Endometrium (tissue), 2 donors: ENCODE measurements around the gene NCKAP5L.

Source experiments
- FAIRE-seq: peaks from 2 replicates; lab custom pipeline; 2012; peaks lifted over from hg19 to GRCh38; lab: Jason Lieb, UNC
- donor health status: control.
- donor health status: control.

NCKAP5L gene

DNA sequence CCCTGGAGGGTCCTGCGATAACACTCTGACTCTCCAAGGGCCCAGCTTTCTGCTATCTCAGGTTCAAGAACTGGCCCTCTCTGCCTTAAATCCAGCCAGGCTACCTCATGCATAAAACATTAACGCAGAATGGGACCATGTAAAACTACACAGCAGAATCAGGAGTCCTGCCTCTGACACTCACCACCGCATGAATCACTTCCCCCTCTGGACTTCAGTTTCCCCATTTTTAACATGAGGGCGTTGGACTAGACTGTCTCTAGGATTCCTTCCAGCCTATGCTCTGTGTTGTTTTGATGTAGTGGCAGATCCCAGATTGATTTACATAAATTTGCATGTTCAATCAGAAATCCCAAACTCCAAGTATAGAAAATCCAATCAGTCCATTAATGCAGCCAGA is 3.3 kb downstream of the NCKAP5L start:
- FAIRE-seq: no peak

DNA sequence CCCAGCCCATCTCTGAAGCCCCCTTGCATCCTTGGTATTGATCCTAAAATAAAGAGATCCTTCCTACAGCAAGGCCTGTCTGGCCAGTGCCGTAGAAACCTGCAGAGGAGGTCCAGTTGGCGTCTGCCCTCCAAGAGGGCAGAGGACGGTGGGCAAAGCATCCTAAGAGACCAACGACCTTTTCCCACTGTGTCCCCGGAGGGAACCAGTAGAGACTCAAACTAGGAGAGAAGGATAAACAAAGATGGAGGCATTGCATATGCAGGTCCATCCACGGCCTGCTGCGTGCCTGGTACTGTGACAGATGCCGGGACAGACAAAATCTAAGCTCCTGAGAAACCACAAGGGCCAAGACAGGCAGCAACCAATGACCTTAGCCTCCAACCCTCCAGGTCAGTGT is 3.8 kb downstream of the NCKAP5L start:
- FAIRE-seq: no peak

DNA sequence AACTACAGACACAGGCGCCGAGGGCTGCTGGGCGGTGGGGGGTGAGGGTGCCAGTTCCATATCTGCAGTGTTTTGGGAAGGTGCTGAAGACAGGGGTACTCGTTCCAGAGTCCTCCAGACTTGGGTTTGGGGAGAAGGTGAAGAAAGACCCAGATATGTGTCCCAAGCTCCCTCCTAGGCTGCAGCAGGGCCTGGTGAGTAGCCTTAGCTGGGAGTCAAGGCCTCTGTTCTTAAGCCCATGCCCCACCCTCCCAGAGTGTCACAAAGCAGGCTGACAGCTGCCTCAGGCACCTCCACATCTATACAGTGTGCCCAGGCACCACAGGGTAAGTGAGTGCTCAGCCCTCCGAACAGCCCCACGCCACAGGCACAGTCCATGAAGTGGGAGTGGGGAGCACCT is 4.3 kb downstream of the NCKAP5L start:
- no peak for FAIRE-seq

DNA sequence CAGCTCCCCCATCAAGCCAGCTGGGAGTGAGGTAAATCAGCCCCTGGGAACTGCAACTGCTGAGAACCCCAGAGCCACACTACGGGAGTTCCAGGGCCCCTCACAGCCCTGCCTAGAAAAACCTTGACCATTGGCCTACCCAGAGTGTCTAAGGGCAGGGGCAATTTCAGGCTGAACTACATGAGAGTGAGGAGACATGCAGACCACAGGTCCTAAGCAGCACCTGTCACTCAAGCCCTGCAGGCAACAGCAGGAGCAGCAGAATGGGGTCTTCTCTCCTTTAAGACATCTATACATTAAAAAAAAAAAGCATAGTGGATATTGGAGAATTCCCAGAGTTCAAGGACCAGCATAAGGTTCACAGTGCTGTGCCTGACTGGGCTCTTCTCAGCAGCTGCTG is 4.9 kb downstream of the NCKAP5L start:
- FAIRE-seq: no peak

DNA sequence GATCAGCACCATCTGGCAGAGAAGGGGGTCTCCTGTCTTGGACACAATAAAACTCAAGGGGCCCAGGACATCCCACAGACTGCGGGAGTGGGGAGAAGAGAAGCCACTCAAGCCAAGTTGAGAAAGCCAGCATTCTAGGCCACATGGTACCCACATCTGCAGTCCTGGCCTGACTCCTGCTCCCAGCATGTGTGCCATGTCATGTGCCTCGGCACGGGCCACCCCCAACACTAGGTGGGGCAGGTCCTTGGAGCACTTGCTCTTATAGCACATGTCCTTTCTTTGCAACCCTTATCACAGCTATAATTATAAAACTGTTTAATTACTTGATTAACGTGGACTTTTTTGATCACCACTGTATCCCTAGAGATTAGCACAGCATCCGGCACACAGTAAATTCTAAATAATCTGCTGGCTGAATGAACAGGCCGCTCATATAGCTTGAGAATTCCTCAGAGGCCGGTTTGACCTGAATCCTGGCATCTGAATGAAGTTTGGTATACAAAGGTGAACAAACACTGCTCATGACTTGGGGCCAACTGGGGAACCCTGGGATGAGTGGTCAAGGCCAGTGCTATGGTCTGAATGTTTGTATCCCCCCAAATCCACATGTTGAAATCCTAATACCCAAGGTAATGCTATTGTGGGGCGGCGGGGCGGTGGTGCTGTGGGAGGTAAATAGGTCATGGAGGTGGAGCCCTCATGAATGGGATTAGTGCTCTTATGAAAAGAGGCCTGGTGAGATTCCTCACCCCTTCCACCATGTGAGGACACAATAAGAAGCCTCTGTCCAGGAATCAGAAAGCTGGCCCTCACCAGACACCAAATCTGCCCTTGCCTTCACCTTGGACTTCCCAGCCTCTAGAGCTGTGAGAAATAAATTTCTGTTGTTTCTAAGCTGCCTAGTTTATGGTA is 6.6 kb downstream of the NCKAP5L start:
- no peak for FAIRE-seq

DNA sequence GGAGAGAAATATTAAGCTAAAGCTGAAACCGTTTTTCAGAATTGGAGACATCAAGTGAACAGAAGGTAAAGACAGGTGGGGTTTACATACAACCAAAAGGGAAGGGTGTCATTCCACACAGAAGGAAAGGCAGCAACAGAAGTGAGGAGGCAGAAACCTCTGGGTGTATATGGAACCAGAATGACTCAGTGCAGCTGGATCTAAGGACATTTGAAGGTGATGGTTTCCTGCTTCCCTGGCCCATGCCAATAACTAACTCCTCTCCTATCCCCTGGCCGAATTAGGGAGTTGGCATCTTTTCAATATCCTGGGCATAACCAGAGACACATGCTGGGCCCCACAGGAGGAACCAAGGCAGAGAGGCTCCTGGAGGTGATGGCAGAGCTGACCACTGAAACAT is 8.4 kb downstream of the NCKAP5L start:
- FAIRE-seq: no peak

DNA sequence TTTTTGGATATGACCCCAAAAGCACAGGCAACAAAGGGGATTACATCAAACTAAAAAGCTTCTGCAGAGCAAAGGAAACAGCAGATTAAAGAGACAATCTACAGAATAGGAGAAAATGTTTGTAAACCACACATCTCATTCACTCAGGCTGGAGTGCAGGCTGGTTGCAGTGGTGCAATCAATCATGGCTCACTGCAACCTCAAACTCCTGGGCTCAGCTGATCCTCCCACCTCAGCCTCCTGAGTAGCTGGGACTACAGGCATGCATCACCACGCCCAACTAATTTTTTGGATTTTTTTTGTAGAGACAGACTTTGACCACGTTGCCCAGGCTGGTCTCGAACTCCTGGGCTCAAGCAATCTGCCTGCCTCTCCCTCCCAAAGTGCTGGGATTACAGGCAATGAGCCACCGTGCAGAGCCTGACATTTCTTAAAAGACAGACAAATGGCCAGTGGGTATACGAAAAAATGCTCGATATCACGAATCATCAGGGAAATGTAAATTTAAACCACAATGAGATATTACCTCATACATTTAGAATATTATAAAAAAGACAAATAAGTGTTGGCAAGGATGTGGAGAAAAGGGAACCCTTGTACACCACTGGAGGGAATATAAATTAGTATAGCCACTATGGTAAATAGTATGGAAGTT is 9.8 kb downstream of the NCKAP5L start:
- no peak for FAIRE-seq

DNA sequence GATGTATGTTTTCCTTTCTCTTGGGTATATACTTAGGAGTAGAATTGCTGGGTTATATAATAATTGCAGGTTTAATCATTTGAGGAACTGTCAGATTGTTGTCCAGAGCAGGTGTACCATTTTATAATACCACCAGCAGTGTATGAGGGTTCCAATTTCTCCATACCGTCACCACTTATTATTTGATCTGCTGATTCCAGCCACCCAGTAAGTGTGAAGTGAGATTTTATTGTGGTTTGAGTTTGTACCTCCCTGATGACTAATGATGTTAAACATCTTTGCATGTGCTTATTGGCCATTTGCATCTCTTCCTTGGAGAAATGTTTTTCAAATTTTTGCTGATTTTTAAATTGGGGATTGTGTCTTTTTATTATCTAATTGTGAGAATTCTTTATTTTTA is 15.1 kb downstream of the NCKAP5L start:
- FAIRE-seq: no peak

DNA sequence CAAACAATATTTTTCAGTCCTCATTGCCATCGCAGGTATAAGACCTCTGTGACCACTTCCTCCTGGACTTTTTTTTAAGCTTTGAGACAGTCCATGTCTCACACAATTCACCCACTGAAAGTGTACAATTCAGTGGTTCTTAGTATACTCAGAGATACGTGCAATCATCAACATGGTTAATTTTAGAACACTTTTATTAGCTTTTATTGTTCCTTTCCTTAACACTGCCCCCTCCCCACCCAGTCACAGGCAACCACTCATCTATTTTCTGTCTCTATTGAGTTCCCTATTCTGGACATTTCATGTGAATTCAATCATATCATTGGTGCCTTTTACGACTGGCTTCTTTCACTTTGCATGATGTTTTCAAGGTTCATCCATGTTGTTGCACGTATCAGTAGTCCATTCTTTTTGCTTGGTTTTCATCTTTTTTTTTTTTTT is 16.2 kb downstream of the NCKAP5L start:
- FAIRE-seq: no peak

DNA sequence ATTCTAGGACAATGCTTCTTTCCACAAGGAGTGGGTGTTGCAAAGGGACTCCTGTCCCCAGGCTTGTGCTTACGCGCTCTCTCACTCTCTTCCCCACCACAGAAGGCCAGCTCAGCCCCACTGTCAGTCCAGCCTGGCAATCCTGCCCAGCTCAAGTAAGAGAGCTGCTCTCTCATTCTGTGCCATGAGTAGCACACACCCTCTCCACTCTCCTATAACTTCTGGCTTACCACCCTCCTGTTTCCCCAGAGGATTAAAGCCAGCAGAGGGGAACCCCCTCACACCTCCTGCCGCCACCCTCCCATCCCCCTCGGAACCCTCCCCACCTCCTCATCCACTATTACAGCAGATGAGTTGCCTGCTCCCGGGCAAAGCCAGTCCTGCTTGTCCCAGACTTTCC is 17.1 kb downstream of the NCKAP5L start:
- FAIRE-seq: no peak

DNA sequence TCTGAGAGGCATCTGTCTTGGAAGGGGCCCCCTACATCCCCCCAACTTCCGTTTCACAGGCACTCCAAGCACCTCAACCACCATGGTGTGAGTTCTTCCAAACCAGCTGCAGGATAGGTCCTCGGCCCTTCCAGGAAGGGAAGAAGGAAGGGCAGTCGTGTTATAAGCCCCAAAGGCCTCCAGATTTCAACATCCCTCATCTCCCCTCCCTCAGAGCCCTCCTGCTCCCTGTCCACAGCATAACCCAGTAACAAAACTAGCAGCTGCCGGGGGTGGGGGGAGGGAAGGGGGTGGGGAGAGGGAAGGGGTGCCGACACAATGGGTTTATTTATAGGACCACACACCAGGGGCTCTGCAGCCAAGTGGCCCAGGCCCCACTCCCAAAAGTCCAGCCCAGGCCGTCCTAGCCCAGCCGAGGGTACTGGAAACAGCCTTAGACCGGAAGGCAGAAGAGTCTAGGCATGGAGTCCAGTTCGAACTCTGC is 18.3 kb downstream of the NCKAP5L start:
- no peak for FAIRE-seq

DNA sequence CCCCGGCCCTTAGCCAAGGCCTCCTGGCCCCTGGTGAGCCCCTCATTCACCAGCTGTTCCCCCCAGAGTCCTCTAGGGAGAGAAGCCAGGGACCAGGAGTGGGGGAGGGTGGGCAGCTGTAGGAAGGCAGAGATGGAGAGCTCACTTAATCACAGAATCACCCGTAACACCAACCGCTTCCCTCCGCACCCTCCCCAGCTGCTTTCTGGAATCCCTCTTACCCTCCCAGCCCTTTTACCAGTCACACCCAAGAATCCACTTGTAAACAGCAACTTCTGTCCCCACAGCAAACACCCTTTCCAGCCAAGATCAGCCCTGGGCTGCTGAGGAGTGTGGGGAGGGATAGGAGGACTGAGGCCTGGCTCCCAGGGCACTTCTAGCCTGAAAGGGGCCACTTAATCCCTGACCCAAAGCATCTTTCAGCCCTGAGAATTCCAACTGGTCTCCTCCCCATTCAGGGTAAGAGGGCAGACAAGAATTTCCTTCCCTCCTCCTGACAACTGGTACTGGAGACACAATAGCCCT is 18.8 kb downstream of the NCKAP5L start:
- FAIRE-seq: no peak

DNA sequence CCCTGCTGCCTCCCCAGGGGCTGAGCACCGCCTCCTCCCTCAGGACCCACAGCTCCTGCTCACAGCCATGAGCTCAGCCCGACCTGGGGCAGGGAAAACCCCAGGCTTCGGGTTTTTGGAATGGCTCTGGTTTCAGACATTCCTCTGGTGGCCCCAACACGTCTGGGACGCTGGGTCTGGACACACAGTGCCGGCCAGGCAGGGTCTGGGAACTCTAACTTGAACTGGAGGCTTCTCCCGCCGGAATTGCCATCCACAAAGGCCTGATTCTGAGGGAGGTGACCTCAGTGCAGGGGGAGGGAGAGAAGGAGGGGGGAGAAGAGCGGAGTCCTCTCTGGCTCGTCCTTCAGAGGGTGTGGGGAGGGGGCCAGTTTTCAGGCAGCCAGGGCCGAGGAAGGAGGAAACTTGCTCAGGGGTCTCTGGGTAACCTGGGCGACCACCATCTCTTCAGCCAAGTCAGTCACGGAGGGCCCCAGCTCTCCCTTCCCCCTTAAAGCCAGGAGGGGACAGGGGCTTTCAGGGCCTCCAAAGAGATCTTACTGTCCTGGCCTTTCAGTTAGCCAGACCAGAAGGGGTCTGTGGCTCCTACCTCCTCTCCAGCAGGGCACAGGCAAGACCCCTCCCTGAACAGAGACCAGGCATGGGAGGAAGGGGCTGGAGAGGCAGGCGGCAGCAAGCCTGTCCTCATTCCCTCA is 19.4 kb downstream of the NCKAP5L start:
- FAIRE-seq: no peak

DNA sequence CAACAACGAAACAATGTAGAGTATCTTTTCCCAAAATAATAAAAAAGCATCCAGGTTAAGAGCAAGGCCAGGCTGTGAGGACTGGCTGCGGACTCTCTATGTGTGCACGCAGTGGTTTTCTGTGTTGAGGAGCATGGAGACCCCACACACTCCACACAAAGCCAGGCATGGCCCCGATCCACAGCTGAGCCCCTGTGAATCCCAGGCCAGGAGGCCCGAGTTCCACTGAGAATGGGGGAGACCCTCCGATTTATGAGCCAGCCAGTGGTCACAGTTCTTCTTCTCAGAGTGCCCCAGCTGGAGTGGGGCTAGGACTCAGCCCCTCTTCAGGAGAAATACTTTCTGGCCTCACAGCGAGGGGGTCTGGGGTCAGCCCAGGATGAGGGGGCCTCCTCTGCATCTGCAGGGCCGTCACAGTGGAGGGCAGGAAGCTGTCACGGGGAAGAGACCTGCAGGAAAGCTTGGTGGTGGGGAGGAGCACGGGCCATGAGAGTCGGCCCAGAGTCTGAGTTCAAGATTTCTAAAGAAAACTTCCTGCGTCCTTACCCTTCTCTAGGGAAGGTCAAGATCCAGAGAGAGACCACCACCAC is 20.1 kb downstream of the NCKAP5L start:
- FAIRE-seq: no peak

DNA sequence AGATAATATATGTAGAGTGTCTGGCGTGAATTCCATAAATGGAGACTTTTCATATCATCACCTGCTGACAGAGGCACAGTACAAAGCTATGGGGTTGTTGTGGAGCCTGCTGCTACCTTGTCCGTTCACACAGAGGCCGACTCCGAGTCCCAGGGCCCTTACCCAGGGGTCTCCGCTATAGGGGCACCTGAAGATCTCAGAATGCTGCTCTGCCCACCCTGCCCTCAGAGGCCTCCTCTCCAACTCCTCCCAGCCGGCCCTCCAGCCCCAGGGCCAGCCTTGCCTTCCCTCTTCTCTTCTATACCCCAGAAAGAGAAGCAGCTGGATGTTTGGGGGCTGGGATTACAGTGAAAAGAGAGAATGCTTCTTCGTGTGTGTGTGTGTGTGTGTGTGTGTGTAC is 21.3 kb downstream of the NCKAP5L start:
- no peak for FAIRE-seq

DNA sequence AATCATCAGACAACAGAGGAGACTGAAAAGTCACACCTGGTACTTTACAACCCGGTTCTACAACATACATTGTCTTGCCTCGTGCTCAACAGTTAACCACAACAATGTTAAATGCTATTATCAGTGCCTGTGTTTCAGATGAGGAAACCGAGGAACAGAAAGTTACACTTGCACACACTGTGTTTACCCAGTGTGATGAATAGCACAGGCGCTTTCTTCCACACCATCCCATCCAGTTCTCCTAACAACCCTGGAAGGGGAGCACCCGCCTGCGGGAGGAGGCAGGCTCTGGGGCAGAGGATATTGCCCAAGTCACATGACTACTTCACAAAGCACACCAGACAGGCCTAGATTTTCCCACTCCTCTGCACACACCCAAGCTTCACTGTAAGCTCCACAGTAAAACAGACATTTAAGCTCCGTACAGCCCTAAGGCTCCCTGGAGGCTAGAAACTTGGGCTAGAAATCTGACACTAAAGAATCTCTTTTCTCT is 21.8 kb downstream of the NCKAP5L start:
- FAIRE-seq: no peak

DNA sequence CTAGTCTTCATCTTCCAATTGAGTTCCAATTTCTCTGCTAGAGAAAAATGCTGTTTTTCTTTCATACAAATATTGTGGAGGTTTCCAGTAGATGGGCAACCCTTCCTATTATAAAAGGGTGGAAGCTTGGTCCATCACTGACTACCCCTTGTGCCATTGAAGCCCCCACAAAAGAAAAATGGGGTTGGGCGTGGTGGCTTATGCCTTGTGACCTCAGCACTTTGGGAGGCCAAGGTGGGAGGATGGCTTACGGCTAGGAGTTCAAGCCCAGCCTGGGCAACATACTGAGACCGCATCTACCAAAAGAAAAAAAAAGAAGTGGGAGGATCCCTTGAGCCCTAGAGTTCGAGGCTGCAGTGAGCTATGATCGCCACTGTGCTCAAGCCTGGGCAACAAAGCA is 22.8 kb downstream of the NCKAP5L start:
- no peak for FAIRE-seq

DNA sequence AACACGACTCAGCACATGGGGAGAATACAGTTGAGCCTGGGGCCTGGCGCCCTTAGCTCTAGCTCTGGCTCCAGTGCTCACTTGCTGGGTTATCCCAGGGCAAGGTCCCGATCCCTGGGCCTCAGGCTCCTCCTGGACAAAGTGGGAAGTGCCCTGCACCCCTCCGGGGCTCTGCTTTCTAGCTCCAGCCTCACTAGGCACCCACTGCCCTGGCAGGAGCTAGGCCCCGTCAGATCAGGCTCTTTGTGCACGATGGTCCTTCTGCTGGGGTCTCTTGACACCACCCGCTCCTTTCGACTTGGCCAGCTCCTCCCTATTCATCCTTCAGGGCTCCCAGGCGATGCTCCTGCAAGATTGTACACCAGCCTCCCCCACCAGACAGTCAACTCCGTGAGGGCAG is 23.4 kb downstream of the NCKAP5L start:
- FAIRE-seq: no peak

DNA sequence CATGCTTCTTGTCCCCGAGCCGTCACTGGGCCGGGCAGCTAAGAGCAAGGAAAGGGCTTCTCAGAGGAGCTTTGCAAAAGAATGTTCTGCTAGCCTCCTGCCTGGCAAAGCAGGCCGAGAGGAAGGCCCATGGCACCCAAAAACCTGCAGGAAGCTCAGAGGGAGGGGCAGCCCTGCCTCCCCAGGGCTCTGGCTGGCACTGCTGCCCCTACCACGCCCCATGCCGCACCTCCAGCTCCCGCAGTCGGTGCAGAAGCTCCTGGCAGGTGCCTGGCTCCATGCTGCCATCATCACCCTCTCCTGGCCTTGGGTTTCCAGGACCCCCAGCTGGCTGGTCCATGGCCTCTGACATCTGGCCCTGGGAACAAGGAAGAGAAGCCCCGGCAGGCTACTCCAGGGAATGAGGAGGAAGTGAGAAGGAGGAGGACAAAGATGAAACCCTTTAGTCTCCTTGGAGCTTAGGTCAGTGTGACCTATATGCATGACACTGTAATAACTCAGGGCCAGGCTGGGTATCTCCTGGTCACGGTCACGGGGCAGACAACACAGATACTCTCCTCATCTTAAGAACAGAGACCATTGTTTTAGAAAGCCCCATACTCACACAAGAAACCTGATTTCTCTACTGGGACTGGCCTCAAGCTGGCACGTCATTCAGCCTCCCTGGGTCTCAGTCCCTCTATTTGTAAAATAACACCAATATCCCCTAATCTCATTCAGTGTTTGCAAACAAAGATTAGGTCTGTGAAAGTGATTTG is 24.3 kb downstream of the NCKAP5L start:
- FAIRE-seq: no peak

DNA sequence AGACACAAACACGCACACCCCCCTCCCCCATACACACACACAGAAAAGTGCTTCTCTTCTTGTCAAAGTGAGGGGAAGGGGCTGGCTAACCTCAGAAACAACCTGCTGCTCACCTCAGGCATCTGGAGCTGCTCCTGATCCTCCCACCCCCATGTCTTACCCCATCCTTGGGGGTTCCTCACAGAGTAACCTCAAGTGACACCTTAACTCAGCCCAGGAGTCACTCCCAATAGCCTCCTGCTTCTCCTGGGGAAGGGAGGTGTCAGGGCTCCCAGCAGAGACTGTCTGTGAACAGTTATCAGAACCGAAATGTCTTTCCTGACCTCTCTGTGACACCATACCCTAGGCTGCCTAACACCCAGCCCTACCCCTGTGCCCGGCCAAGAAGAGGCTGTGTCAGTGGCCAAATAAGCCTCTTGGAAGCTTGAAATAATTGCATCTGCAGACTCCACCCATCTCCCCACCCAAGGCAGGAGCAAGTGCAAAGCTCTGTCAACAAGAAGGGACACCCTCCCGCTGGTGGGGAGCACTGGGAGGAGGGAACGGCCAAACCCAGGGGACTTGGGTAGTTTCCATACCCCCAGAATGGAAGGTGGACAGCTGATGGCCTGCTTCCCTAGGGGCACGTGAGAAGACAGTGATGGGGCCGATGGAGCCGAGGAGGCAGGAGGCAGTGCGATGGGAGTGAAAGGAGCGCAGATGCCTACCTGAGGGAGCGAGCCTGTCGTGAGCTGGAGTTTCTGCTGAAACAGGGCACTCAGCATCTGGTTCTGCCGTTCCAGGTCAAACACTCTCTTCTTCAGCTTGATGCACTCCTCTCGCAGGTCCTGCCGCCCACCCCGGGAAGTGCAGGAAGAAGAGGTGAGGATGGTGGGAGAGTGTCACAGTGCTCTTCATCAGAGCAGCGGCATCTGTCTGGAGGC is 26.8 kb downstream of the NCKAP5L start:
- FAIRE-seq: no peak
